Kidney (tissue), 14 donors: Measurements from ENCODE around the gene ZDHHC1. TPM values are rescaled to one million over a fixed set of nuclear protein-coding genes. Genes with fewer than 3 reads are reported as not detected.

Experiments
- DNase-seq, 5 donors: peaks; one replicate each; pipeline ENCODE4 v3.0.0-alpha.2; 2013 to 2020
- FAIRE-seq: peaks from 2 replicates; lab custom pipeline; 2012; peaks lifted over from hg19 to GRCh38; lab: Jason Lieb, UNC
- H3K27ac ChIP-seq, 2 donors: one replicate each; pipeline ENCODE4 v1.7.0; 2013; ENCODE audit warnings: low read depth in 2 of 2, low read length in 2 of 2, inconsistent platforms in 1 of 2
- H3K27me3 ChIP-seq: one replicate; pipeline ENCODE4 v1.7.1; 2013; ENCODE audit warnings: low read length, inconsistent platforms; ENCODE audit not compliant: control insufficient read depth, insufficient read depth
- H3K36me3 ChIP-seq, 3 donors: one replicate each; pipeline versions ENCODE4 v1.7.0 to v1.7.1; 2013; ENCODE audit warnings: low read length in 3 of 3, control low read depth in 1 of 3, inconsistent platforms in 1 of 3; ENCODE audit not compliant: insufficient read depth in 3 of 3, control insufficient read depth in 2 of 3
- H3K4me1 ChIP-seq, 3 donors: one replicate each; pipeline versions ENCODE4 v1.7.0 to v1.7.1; 2013; ENCODE audit warnings: low read length in 3 of 3, inconsistent platforms in 1 of 3, low read depth in 1 of 3; ENCODE audit not compliant: control insufficient read depth in 2 of 3, insufficient read depth in 2 of 3
- H3K4me3 ChIP-seq, 3 donors: one replicate each; pipeline versions ENCODE4 v1.7.0 to v1.8.1; 2013; ENCODE audit warnings: low read length in 3 of 3, control low read depth in 1 of 3, inconsistent platforms in 1 of 3
- H3K9ac ChIP-seq, 3 donors: one replicate each; pipeline versions ENCODE4 v1.7.0 to v1.7.1; 2013; ENCODE audit warnings: low read length in 3 of 3, control low read depth in 1 of 3, inconsistent platforms in 1 of 3
- H3K9me3 ChIP-seq, 3 donors: one replicate each; pipeline versions ENCODE4 v1.7.0 to v1.7.1; 2013; ENCODE audit warnings: low read length in 3 of 3, control low read depth in 1 of 3, inconsistent platforms in 1 of 3; ENCODE audit not compliant: control insufficient read depth in 2 of 3, insufficient read depth in 1 of 3
- intact Hi-C: fragments of 100-400 bp; cut with DNase I; formaldehyde crosslinking; loops from one replicate; pipeline ENCODE4 v1.11.1; 2022
- polyA plus RNA-seq: library from polyadenylated mRNA; stranded (reverse); fragments of 350-450 nt; fragmentation: Illumina TruSeq; extraction: RNeasy Lipid Tissue Mini Kit (QIAGEN cat#74804); gene quantifications from one replicate; pipeline ENCODE4 v1.2.3, GENCODE V29; 2014; ENCODE audit warnings: low read depth, low replicate concordance; ENCODE audit not compliant: insufficient read depth
- total RNA-seq: library from RNA; stranded (reverse); fragmentation: NEBNext Ultra II Directional; extraction: Animal tissue kit (Norgen Biotek cat#: 25700); gene quantifications from one replicate; pipeline ENCODE4 v1.2.1, GENCODE V29; 2021
- TF ChIP-seq, protein P1 (sequence below): IDR thresholded peaks from 3 replicates; pipeline ENCODE4 v1.5.1; 2012; ENCODE audit warnings: mild to moderate bottlenecking, moderate library complexity, borderline replicate concordance; ENCODE audit not compliant: insufficient read depth; ENCODE audit errors: extremely low read depth
- donor health status: control.
- donor health status: control.
- donor health status: control.
- donor health status: control.
- donor health status: control.
- donor health status: DM: yes; HTN: yes; CAD: no.
- donor health status: Normal renal cell carcinoma (clear cell type).

The ZDHHC1 gene
- total and polyA plus RNA-seq, 2 donors from 2014 or later = 14.6 to 23.6 TPM

DNA sequence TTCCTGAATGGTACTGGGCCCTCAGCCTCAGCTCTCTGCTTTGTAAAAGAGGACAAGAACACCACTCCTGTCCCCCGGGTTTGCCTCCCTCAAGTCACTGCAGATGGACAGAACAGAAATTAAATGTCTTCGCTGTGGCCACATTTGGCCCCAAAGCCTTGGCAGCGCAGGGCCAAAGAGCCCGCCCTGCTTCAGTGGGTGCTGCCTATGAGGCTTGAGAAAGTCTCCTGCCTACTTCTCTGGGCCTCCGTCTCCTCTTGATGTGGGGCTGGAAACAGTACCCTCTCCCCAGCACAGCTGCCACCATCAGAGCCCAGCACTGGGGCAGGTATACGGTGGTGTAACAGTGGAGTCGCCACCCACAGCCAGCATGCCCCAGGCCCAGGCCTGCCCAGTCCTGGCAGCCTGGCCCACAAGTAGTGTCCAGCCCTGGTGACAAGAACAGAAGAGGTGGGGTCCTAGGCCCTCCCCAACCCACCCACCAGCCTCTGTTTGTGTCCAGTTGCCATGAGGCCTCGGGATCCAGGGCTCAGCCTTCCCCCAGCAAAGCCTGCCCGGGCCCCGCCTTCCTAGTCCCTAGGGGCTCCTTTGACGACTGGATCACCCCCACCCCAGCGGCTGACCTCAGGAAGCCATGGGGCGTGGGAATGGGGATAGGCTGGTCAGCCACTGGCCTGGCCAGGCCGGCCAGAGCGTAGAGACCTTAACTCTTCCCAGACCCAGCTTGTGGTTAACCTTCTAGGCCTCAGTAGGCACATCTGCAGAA, 19.1 kb downstream of the ZDHHC1 start:
- H3K36me3 ChIP-seq = no peaks in the 10 kb centered on the region
- no peak overlapping the region for H3K4me3 ChIP-seq
- H3K27me3 ChIP-seq = no peaks in the 10 kb centered on the region
- H3K4me1 ChIP-seq = peaks cover 0 to 34% (median 0%) of the 10 kb centered on the region in 3 donors
- H3K9ac ChIP-seq = peak overlapping the region in 1 of 3 donors; percentile 51
- DNase-seq = peak in 3 of 5 donors; percentile 35 to 86 (median 74)
- no peaks in the 10 kb centered on the region for H3K9me3 ChIP-seq
- FAIRE-seq = no peak
- TF ChIP-seq, protein P1, sequence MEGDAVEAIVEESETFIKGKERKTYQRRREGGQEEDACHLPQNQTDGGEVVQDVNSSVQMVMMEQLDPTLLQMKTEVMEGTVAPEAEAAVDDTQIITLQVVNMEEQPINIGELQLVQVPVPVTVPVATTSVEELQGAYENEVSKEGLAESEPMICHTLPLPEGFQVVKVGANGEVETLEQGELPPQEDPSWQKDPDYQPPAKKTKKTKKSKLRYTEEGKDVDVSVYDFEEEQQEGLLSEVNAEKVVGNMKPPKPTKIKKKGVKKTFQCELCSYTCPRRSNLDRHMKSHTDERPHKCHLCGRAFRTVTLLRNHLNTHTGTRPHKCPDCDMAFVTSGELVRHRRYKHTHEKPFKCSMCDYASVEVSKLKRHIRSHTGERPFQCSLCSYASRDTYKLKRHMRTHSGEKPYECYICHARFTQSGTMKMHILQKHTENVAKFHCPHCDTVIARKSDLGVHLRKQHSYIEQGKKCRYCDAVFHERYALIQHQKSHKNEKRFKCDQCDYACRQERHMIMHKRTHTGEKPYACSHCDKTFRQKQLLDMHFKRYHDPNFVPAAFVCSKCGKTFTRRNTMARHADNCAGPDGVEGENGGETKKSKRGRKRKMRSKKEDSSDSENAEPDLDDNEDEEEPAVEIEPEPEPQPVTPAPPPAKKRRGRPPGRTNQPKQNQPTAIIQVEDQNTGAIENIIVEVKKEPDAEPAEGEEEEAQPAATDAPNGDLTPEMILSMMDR = no peak
- intact Hi-C loops = no loop called here
- peak overlapping the region; percentile 51 to 60 for H3K27ac ChIP-seq

DNA sequence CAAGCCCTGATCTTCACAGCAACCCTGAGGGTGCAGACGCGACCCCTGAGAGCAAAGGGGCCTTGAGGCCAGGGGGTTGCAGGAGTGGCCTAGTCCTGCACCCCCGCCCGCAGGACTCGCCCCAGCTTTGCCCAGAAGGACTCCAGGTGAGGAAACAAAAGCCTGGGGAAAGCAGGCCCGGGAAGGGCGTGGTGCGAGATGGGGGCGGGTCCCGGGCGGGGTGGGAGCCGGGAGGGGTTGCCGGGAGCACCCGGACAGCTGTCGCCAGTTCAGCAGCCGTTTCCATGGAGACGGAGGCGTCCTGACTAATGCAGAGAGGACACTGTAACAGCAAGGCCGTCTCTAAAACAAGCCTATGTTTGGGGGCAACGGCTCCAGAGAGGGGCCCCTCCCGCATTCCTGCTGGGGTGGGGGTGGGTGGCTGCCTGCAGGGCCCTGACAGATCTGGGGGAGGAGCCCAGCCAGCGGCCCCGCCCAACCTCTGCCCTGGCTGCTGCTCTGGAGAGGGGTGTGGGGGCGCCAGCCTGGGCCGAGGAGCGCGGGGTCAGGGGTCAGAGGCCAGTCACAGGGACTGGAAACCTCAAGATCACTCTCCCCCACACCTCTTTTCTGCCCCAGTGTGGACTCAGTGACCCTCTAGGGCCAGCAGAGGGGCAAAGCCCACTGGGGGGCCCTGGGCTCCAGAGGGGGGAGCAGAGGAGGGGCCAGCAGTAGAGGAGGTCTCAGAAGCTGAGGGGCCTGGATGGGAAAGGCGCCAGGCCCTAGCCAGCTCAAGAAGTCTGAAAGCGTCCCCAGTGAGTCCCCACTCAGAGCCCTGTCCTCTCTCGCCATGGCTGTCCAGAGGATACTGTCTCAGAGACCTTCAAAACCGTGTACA, 19.9 kb downstream of the ZDHHC1 start:
- no peaks in the 10 kb centered on the region for H3K9me3 ChIP-seq
- FAIRE-seq (no peak), DNase-seq (peak; percentile 93 to 96 (median 94))
- no peak overlapping the region for H3K4me3 ChIP-seq
- no peaks in the 10 kb centered on the region for H3K27me3 ChIP-seq
- H3K9ac ChIP-seq = peak overlapping the region in 1 of 3 donors; percentile 51
- no peaks in the 10 kb centered on the region for H3K36me3 ChIP-seq
- TF ChIP-seq, protein P1 = no peak
- intact Hi-C loops = no loop called here
- H3K4me1 ChIP-seq = peaks cover 0 to 34% (median 0%) of the 10 kb centered on the region in 3 donors
- H3K27ac ChIP-seq = peak overlapping the region; percentile 51 to 60

DNA sequence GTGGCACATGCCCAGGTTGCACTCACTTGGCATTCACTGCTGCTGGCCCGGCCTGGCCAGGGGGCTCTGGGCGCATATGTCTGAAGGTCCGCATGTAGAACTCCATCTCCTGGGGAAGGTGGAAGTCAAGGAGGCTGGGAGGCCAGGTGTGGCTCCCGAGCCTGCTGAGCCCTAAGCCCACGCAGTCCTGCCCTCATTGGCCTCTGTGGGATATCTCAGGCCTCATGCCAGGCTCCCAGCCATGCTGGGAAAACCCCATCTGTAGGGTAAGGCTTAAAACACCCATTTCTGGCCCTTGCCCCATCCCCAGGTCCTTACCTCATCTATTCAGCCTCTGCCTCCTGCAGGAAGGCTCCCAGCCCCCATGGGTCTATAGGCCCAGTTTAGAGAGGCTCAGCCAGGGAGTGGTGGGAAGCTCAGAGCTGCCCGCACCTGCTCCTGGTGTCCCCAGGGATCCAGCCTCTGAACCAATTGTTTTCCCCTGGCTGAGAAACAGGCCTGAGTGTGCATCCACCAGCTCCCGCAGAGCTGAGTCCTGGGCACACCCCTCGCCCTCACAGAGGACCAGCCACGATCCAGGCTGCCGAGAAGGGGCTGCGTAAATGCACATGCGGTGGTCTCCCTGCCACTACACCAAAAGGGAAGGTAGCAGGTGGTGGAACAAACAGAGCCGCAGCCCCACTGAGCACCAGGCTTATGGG, 20.7 kb downstream of the ZDHHC1 start:
- intact Hi-C loops = no loop called here
- H3K36me3 ChIP-seq = no peaks in the 10 kb centered on the region
- peaks cover 0 to 36% (median 0%) of the 10 kb centered on the region in 3 donors for H3K4me1 ChIP-seq
- TF ChIP-seq, protein P1 = no peak
- no peak overlapping the region for H3K4me3 ChIP-seq
- peak overlapping the region in 1 of 2 donors; percentile 16 for H3K27ac ChIP-seq
- FAIRE-seq (no peak), DNase-seq (peak in 2 of 5 donors; percentile 62 to 66)
- H3K9me3 ChIP-seq = no peaks in the 10 kb centered on the region
- no peak overlapping the region for H3K9ac ChIP-seq
- no peaks in the 10 kb centered on the region for H3K27me3 ChIP-seq
